Measurements from ENCODE around the gene APOBEC4.
"Not testable (repeated sequence)": the region's sequence is repeated elsewhere in the genome, so short reads cannot be mapped to it uniquely, and the experiment has no call there.

APOBEC4 gene

DNA sequence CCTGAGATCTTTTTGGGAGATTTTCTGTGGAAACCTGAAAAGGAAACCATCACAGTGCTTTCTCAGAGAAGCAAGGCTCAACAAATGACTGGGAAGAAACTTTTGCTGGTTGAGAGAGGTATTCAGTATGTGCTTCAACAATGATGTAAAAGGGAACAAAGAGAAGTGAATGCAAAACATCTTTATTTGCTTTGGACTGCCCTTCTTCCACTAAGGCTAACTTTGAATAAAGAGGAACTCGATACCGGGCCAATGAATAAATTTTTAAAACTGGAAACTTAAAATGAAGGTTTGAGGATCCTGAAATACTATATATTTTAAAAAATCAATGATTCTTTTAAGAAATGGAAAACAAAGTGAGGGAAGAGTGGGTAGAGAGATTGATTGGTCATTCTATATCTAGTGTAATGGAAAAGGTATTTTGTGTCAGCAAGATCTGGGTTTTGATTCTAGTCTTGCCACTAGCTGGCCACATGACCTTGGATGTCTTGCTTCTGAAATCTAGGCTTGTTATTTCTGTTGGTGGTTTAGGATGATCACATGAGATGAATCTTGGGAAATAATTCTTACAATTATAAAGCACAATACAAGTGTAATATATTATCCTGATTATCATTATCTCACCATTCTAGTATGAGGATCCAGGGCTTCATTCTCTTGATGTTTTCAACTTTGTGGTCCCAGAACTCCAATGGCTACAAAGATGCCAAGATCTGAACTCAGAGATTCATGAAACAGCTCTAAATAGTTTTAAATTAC is 34.6 kb upstream of the APOBEC4 start:
- ChIA-PET POLR2A (no interaction called here), CTCF (interaction anchor here (0.7 to 5.0 kb wide), 4 partner anchors 8 to 34 kb away, joined by 4 to 112 read pairs (median 57); partner anchors contain the start of gene APOBEC4)
- no peak overlapping the region for H3K4me3 ChIP-seq (ENCODE audit: low read depth, low read length)

DNA sequence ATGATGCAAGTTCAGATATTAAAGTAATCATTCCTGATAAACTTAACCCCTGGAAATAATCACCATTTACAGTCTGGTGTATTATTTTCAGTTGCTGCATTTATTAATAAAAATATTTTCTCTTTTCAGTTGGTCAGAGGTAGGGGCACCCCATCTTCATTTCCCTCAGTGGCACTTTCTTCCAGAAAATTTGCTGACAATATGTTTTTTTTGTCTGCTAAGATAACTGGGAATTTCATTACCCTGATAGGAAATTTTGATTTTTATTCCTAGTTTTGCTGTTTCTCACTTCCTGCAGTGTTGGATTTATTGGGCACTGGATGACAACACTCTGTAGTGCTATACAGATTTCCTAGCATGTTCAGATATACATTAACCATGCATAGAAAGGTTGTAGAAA is 33.1 kb upstream of the APOBEC4 start:
- no peak overlapping the region for H3K4me3 ChIP-seq (ENCODE audit: low read depth, low read length)
- TF ChIP-seq, protein P1, sequence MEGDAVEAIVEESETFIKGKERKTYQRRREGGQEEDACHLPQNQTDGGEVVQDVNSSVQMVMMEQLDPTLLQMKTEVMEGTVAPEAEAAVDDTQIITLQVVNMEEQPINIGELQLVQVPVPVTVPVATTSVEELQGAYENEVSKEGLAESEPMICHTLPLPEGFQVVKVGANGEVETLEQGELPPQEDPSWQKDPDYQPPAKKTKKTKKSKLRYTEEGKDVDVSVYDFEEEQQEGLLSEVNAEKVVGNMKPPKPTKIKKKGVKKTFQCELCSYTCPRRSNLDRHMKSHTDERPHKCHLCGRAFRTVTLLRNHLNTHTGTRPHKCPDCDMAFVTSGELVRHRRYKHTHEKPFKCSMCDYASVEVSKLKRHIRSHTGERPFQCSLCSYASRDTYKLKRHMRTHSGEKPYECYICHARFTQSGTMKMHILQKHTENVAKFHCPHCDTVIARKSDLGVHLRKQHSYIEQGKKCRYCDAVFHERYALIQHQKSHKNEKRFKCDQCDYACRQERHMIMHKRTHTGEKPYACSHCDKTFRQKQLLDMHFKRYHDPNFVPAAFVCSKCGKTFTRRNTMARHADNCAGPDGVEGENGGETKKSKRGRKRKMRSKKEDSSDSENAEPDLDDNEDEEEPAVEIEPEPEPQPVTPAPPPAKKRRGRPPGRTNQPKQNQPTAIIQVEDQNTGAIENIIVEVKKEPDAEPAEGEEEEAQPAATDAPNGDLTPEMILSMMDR (IDR thresholded peaks at IDR 0.05; ENCODE audit: insufficient read depth, low read length, missing control alignments) = no peak
- DNase-seq (ENCODE audit: low read depth, low spot score) = no peak
- CTCF ChIA-PET = interaction anchor here (0.7 to 5.0 kb wide), 10 partner anchors 9 to 1788 kb away, joined by 3 to 112 read pairs (median 11); partner anchors contain the start of gene APOBEC4
- POLR2A ChIA-PET = no interaction called here

More for the DNA sequence above, 34.6 kb upstream of the APOBEC4 start:
- no peak for DNase-seq (ENCODE audit: low read depth, low spot score)
- TF ChIP-seq, protein P1 (IDR thresholded peaks at IDR 0.05; ENCODE audit: insufficient read depth, low read length, missing control alignments) = no peak

DNA sequence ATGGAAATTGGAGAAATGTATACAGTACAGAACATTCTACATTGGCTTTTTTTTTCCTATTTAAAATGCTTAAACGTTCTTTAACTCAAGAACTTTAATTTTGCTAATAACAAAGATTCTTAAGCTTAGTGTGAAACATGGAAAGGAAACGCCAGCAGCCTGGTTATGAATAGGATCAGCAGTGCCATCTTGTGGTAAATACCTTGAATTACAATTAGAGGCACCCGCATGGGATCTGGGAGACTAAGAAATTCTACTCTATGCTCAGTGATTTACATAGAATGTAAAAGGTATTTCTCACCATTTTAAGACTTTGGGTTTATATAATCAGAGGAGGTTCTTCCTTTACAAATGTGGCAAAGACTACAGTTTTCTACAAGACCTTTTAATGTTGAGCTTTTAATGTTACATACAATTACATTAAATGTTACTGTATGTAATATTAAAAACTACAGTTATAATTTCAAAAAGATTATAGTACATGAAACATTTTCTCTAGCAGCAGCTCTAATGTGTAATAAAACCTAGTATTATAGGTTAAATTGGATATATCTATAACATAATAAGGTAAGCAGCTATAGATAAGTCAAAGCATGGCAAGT is 32.1 kb upstream of the APOBEC4 start:
- ChIA-PET CTCF (interaction anchor here (0.6 to 5.0 kb wide), 46 partner anchors 10 to 404 kb away, joined by 3 to 112 read pairs (median 4); partner anchors contain the start of gene APOBEC4), POLR2A (no interaction called here)
- no peak overlapping the region for H3K4me3 ChIP-seq (ENCODE audit: low read depth, low read length)
- no peak for DNase-seq (ENCODE audit: low read depth, low spot score)
- TF ChIP-seq, protein P1 (IDR thresholded peaks at IDR 0.05; ENCODE audit: insufficient read depth, low read length, missing control alignments) = peak; percentile 38

DNA sequence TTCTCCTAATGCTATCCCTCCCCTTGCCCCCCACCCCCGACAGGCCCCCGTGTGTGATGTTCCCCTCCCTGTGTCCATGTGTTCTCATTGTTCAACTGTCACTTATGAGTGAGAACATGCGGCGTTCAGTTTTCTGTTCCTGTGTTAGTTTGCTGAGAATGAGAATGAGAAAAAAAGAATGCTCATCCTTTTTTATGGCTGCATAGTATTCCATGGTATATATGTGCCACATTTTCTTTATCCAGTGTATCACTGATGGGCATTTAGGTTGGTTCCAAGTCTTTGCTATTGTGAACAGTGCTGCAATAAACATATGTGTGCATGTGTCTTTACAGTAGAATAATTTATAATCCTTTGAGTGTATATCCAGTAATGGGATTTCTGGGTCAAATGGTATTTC is 26.2 kb upstream of the APOBEC4 start:
- CTCF ChIA-PET = interaction anchor here (0.6 to 1.8 kb wide), 4 partner anchors 10 to 205 kb away, joined by 4 to 5 read pairs (median 4); no protein-coding TSS in a partner anchor
- H3K4me3 ChIP-seq (ENCODE audit: low read depth, low read length); DNase-seq (ENCODE audit: low read depth, low spot score); POLR2A ChIA-PET: not testable (repeated sequence)

DNA sequence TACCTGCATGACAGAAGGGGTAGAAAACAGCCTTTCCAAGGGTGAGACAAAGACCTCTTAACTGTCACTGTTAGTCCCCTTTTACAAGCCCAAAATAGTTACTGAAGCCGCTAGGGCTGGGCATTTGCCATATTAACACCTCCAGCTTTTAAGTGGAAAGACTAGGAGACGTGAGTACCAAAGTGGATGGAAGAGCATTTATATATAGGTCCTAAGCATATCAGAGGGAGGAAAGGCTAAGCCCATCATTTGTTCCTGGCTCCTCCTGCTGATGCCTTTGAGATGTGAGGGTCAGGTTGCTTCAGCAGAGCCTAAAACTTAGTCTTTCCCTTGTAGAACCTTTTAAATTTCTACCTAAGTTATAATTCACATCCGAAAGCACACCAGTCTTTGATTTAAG is 25.7 kb upstream of the APOBEC4 start:
- ChIA-PET POLR2A (no interaction called here), CTCF (interaction anchor here (1.0 to 1.4 kb wide), 3 partner anchors 15 to 237 kb away, joined by 3 to 5 read pairs (median 4); no protein-coding TSS in a partner anchor)
- DNase-seq (ENCODE audit: low read depth, low spot score) = no peak
- H3K4me3 ChIP-seq (ENCODE audit: low read depth, low read length) = no peak overlapping the region
- TF ChIP-seq, protein P1 (IDR thresholded peaks at IDR 0.05; ENCODE audit: insufficient read depth, low read length, missing control alignments) = no peak

DNA sequence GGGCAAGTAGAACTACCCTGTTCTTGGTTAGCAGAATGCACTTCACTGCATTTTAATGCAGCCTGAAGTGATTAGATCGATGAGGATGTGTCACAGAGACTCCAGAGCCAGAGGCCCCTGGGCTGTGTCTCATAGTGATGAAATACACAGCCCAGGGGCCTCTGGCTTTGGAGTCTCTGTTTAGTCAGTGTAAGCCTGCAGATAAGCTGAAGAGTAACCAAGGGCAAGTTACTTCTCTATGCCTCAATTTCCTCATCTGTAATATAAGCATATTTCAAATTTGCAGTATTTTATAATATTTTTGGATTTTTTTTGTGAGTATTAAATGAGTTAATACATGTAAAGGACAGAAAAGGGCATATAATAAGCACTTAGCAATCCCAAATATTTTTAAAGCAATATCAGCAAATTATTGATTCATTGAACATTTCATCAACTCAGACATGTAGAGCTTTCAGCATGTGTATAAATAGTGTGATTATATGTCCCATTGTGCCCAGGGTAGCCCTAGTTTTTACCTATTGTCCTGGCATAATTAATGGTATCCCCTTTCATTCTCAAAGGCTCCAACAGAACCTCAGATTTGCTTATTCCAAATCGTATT is 23.6 kb upstream of the APOBEC4 start:
- TF ChIP-seq, protein P1 (IDR thresholded peaks at IDR 0.05; ENCODE audit: insufficient read depth, low read length, missing control alignments) = no peak
- POLR2A ChIA-PET = no interaction called here
- H3K4me3 ChIP-seq (ENCODE audit: low read depth, low read length) = no peak overlapping the region
- no peak for DNase-seq (ENCODE audit: low read depth, low spot score)
- CTCF ChIA-PET = interaction anchor here (0.7 to 7.0 kb wide), 5 partner anchors 9 to 208 kb away, joined by 3 to 49 read pairs (median 4); no protein-coding TSS in a partner anchor

All from AG04449 (cell line).